ENCODE measurements around the gene TANGO6.
A peak's percentile ranks its signal among the peaks of the same experiment; 100 is the strongest.

Gene TANGO6

DNA sequence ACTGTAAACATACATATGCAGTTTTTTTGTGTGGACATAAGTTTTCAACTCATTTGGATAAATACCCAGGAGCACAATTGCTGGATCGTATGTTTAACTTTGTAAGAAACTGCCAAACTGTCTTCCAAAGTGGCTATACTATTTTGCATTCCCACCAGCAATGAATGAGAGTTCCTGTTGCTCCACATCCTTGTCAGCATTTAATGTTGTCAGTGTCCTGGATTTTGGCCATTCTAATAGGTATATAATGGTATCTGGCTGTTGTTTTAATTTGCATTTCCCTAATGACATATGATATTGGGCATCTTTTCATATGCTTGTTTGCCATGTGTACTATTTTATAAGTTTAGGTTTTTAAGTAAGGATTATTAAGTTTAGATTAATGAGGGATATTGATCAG is 14.1 kb downstream of the TANGO6 start:
- no peak for DNase-seq (ENCODE audit: extremely low spot score)
- ChIA-PET POLR2A (no interaction called here), CTCF (no interaction called here)
- TF ChIP-seq, protein P1, sequence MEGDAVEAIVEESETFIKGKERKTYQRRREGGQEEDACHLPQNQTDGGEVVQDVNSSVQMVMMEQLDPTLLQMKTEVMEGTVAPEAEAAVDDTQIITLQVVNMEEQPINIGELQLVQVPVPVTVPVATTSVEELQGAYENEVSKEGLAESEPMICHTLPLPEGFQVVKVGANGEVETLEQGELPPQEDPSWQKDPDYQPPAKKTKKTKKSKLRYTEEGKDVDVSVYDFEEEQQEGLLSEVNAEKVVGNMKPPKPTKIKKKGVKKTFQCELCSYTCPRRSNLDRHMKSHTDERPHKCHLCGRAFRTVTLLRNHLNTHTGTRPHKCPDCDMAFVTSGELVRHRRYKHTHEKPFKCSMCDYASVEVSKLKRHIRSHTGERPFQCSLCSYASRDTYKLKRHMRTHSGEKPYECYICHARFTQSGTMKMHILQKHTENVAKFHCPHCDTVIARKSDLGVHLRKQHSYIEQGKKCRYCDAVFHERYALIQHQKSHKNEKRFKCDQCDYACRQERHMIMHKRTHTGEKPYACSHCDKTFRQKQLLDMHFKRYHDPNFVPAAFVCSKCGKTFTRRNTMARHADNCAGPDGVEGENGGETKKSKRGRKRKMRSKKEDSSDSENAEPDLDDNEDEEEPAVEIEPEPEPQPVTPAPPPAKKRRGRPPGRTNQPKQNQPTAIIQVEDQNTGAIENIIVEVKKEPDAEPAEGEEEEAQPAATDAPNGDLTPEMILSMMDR (IDR thresholded peaks at IDR 0.05; ENCODE audit: control extremely low read depth, extremely low read depth, low read depth, missing control alignments): no peak

DNA sequence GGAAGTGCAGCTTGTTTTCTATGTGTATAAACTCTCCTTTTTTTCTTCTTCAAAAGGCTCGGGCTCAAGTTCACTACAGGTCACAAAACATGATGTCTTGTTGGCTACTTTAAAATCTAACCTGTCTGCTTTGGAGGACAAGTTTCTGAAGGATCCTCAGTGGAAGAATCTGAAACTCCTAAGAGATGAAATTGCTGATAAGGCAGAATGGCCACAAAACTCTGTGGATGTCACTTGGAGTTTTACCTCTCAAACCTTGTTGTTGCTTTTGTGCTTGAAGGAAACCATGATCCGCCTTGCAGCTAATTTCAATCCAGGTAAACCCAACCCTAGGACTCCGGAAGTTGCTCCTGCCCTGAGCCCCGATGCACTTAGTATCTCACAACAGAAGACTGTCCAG is 16.5 kb downstream of the TANGO6 start:
- TF ChIP-seq, protein P1 (IDR thresholded peaks at IDR 0.05; ENCODE audit: control extremely low read depth, extremely low read depth, low read depth, missing control alignments): no peak
- ChIA-PET CTCF (interaction anchor here (1.1 to 1.6 kb wide), 2 partner anchors 9 to 12 kb away, joined by 4 read pairs; no protein-coding TSS in a partner anchor), POLR2A (no interaction called here)
- DNase-seq (ENCODE audit: extremely low spot score): no peak

DNA sequence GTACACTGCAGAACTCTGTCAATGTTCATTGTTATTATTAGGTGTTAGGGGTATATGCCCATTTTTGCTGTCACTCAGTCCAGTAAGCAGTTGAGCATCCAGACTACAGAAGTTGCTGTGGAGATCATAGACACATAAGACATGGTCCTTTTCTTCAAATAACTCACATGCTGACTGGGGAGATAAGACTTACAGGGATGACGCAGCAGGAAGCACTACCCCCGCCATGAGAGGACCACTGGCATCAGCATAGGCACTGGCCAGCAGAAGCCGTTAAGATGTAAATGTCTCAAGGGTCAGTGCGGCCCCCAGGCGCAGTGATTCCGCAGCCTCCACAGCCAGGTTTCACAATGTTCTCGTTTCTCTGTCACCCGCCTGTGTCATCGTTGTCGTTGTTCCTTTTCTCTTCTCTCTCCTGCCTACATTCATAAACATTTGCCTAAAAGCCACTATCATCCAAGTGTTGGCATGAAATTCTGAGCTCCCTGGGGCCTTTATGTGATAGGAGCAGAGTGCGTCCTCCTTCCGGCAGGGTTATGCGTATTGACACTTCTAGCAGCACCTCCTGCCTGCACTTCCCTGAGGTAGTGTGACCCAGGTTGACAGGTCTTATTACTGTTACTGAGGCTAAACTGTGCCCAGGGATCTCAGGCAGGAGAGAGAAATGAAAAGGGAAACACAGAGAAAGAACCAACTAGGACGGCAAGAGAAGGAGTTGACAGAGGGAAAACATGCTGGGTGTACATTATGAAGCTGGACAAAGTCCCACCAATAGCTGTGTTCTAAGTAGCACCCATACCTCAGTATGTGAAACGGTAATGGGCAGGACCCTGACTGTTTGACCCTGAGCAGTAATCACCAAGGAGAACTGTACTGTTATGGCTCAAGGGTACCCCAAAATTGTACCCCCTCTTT is 17.9 kb downstream of the TANGO6 start:
- ChIA-PET POLR2A (no interaction called here), CTCF (interaction anchor here (1.0 to 1.9 kb wide), 3 partner anchors 14 to 17 kb away, joined by 3 to 8 read pairs (median 3); no protein-coding TSS in a partner anchor)
- TF ChIP-seq, protein P1 (IDR thresholded peaks at IDR 0.05; ENCODE audit: control extremely low read depth, extremely low read depth, low read depth, missing control alignments): no peak
- no peak for DNase-seq (ENCODE audit: extremely low spot score)

DNA sequence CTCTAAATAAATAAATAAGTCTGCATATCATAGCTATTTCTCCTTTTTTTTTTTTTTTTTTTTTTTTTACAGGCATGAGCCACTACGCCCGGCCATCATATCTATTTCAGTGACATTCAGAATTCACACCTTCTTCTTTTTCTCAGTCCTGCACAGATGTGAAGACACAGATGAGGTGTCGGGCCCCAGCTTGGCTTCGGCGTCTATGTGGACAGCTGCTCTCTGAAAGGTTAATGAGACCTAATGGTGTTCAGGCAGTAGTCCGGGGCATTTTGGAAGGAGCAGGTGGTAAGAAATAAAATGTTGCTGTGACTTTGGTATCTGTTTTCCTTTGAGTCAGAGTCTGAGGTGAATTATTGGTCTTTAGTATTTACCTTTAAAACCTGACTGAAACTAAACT is 23.6 kb downstream of the TANGO6 start:
- POLR2A ChIA-PET: interaction anchor here (0.6 kb wide), 2 partner anchors 10 to 336 kb away, joined by 3 to 5 read pairs; no protein-coding TSS in a partner anchor
- CTCF ChIA-PET: no interaction called here
- peak; percentile 25 for DNase-seq (ENCODE audit: extremely low spot score)
- TF ChIP-seq, protein P1 (IDR thresholded peaks at IDR 0.05; ENCODE audit: control extremely low read depth, extremely low read depth, low read depth, missing control alignments): no peak

DNA sequence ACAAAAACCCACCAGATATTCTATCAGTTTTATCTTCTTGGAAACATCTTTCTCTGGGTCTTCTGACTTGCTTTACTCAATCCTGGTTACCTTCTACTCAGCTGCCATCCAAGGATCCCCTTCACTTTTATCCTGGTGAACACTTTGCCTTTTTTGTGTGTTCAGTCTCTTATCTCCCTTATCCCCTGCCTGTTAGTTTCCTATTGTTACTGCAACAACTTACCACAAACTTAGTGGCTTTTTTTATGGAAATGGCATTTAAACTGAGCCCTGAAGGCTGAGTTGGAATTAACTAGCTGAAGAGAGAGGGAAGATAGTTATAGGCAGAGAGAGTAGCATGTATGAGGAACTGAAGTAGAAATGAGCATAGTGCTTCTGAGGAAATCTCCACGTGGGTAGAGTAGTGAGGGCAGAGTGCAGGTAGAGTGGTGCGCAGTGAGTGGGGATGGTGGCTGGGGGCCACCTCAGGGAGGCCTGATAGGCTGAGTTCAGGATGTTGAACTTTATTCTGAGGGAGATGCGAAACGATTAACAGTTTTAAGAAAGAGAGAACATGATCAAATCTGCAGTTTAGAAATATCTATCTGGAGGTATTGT is 26.3 kb downstream of the TANGO6 start:
- TF ChIP-seq, protein P1 (IDR thresholded peaks at IDR 0.05; ENCODE audit: control extremely low read depth, extremely low read depth, low read depth, missing control alignments): no peak
- CTCF ChIA-PET: interaction anchor here (1.0 to 1.8 kb wide), 3 partner anchors 11 to 22 kb away, joined by 3 to 4 read pairs (median 4); no protein-coding TSS in a partner anchor
- DNase-seq (ENCODE audit: extremely low spot score): no peak
- POLR2A ChIA-PET: no interaction called here

DNA sequence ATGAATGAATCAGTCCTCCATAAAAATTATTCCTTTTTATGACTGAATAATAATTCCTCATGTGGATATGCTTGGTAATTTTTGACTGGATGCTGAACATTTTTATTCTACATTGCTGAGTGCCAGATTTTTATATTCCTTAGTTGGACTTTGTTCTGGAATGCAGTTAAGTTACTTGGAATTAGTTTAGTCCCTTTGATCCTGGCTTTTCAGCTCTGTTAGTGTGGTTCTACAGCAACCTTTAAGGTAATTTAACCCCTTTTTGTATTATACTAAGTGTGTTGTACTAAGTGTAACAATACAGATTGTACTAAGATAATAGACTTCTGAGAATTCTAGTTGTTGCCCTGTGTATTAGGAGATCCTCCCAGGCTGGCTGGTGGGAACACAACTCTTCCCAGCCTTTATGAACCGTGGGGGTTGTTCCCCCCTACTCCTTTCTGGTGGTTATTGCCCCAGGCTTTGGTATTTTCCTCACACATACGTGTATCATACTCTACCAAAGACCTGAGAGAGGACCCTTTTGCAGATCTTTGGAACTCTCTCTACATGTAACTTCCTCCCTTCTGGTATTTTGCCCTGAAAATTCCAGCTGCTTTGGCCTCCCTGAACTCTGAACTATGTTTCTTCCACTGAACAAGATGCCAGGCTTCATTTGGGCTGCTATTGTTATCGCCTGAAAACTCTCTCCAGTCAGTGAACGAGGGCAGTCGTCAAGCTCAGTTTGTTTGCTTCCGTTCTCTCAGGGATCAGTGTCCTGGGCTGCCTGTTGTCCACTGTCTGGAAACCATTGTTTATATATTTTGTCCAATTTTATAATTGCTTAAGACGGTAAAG is 30.5 kb downstream of the TANGO6 start:
- TF ChIP-seq, protein P1 (IDR thresholded peaks at IDR 0.05; ENCODE audit: control extremely low read depth, extremely low read depth, low read depth, missing control alignments): no peak
- ChIA-PET POLR2A (no interaction called here), CTCF (interaction anchor here (0.7 kb wide), 1 partner anchor 27 kb away, joined by 3 read pairs; no protein-coding TSS in a partner anchor)
- DNase-seq (ENCODE audit: extremely low spot score): no peak
